ENCODE measurements around the gene LCE4A.

The LCE4A gene

GRCh38 chr1:152745765-152746444 lies 37.9 kb downstream of the LCE4A start:
- no peak for DNase-seq (ENCODE audit: low read depth in 2 of 2)

GRCh38 chr1:152747831-152748230 lies 39.9 kb downstream of the LCE4A start:
- no peak for DNase-seq (ENCODE audit: low read depth in 2 of 2)

GRCh38 chr1:152752225-152752624 lies 44.3 kb downstream of the LCE4A start:
- DNase-seq (ENCODE audit: low read depth in 2 of 2): no peak

- DNase-seq (ENCODE audit: low read depth in 2 of 2): no peak
These were observed 45.6 kb downstream of the LCE4A start for GRCh38 chr1:152753586-152753985.

GRCh38 chr1:152756872-152757271 lies 48.9 kb downstream of the LCE4A start:
- no peak for DNase-seq (ENCODE audit: low read depth in 2 of 2)

- no peak for DNase-seq (ENCODE audit: low read depth in 2 of 2)
These were observed 49.8 kb downstream of the LCE4A start, which contains the start of gene KPRP for GRCh38 chr1:152757747-152758146. Gene KPRP (plus strand): TSS chr1:152758025. CDS start chr1:152759589, 1,564 bp downstream.

GRCh38 chr1:152758636-152759035 lies 50.7 kb downstream of the LCE4A start:
- DNase-seq (ENCODE audit: low read depth in 2 of 2): no peak

Measured in stimulated activated CD8-positive, alpha-beta memory T cell treated with anti-CD3 and anti-CD28 coated beads, Interleukin-2, amount 100 ng/mL, for 1 hour (primary cell).